ENCODE data around the gene CDC6. TPM values are rescaled to one million over a fixed set of nuclear protein-coding genes. Genes with fewer than 3 reads are reported as not detected.
A peak's percentile ranks its signal among the peaks of the same experiment; 100 is the strongest.

Gene CDC6
- total and polyA plus RNA-seq, 8 donors = 0.71 to 3.3 (median 1.3) TPM

DNA sequence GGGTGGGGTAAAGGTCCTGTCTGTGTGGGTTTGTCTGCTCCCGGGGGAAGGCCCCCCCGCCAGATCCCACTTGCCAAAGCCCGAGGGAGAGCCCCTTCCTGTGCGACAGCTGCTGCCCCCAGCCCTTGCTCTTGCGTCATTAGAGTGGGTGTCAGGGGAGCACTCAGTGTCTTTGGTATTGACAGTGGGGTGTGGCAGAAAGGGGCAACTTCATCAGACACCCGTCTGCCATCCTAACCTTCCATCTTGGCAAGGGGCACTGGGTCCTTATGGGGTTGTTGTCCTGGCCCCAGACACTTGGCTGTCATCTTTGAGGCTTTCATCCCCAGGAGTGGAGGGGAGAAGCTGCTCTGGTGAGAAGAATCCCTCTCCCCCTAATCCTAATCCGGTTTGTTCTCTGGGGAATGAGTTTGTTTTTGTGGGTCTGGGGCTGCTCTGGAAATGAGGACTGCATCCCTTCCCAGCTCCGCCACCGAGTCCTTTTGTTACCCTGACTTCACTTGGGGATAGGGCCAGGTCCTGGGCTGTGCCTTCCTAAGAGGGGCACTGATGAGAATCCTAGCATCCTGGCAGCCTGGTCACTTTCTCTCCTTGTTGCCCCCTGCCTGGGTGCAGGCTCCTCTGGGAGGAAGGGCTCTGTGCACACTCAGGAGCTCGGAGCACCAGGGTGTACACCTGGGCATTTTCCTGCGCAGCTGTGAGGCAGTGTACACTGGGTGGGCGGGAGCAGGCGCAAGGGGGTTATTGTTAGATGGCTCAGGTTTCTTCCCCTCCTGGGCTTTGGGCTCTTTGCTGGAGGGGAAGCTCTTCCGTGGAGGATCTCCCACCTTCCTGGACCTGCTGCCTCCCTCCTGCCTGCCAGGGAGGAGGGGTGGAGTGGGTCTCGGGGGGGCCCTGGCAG, 55.8 kb downstream of the CDC6 start:
- peaks cover 18 to 57% (median 19%) of the 10 kb centered on the region in 3 donors for H3K4me1 ChIP-seq
- DNase-seq = peak in 2 of 6 donors; percentile 36 to 67
- H3K27me3 ChIP-seq = no peaks in the 10 kb centered on the region
- no peak for FAIRE-seq
- ATAC-seq = no peak
- H3K27ac ChIP-seq = peak overlapping the region in 1 of 4 donors; percentile 80
- WGBS, 2 donors = 47 to 49% methylated on average over 15 of the region's 15 CpGs
- H3K36me3 ChIP-seq = no peaks in the 10 kb centered on the region
- TF ChIP-seq CTCF (IDR thresholded peaks at IDR 0.05) = no peak
- intact Hi-C loops (cut with DNase I) = no loop called here
- peak overlapping the region in 3 of 4 donors; percentile 7 to 80 (median 73) for H3K4me3 ChIP-seq
- H3K9me3 ChIP-seq = no peaks in the 10 kb centered on the region

DNA sequence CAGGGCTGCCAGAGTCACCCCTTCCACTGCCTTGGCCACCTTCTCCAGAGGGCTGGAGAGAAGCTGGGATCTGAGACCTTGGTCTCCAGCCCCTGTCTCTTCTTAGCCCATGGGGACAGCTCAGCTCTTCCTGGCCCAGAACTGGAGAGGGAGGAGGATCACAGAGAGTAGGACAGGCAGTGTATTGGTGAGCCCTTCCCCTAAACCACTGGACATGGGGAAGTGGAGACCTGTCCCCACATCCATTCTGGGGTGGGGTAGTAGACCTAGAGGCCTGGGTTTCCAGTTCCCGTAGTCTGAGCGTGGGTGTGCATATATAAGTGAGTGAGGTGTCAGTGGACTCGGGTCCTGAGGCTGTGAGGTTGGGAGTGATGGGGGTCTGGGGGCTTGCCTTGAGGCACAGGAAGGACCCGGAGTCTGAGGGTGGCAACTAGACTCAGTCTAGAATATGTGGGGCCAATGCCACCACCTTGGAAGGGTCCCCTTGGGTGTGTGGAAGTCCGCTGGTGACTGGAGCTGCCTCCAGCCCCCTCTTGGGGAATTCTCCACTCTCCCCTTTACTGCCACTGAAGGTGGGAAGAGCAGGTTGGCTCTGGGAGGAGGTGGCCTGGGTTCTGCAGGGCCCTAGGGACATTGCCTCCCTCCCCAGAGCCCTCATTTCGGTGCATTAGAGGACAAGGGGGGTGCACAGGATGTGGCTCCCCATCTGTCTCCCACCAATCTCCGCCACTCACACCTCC, 56.9 kb downstream of the CDC6 start:
- no peak for TF ChIP-seq CTCF (IDR thresholded peaks at IDR 0.05)
- Histone ChIP-seq H3K27me3 (no peaks in the 10 kb centered on the region), H3K4me1 (peaks cover 22 to 61% (median 26%) of the 10 kb centered on the region in 3 donors), H3K9me3 (no peaks in the 10 kb centered on the region), H3K4me3 (peak overlapping the region; percentile 20 to 73 (median 38)), H3K36me3 (no peaks in the 10 kb centered on the region), H3K27ac (peak overlapping the region; percentile 12 to 82 (median 68))
- ATAC-seq = no peak
- intact Hi-C loops (cut with DNase I) = loop anchor here in 1 of 3 donors (5.0 kb wide), 1 partner anchor 32 kb away; no protein-coding TSS in a partner anchor
- DNase-seq = no peak
- WGBS, 2 donors = 62 to 64% methylated on average over 7 of the region's 7 CpGs
- FAIRE-seq = no peak

DNA sequence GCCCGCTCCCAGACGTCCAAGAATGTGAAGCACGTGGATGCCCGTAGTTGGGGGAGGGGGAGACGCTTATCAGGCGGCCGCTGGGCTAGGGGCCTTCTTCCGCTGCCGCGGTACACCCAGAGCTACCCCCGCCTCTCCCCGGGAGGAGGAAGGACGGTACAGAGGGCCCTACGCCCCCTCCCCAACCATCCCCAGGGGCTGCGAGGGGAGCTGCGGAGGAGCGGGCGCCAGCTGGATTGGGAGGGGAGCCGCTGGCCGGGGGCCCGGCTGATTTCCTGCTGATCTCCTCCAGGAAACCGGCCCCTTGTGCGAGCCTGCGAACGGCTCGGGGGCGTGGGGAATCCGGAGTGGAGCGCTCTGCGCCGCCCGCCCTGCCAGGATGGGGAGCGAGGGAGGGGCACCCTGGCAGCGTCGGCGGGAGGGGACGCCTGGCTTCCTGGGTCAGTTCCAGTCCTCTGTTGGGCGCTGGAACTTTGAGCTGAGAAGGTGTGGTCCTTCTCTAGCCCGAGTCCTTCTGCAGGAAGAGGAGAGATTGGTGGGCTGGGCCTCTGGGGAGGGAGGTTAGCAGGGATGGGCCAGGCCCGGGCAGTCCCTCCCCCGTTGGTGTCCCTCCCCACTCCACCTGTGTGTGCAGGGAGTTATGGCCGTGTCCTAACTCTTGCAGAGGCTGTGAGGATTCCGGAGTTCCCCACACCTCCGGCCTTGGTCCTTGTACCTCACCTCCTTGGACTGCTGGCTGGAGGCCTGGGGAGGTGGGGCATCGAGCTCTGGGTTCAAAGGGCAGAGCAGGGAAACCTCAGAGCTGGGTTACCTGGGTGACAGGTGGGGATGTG, 57.7 kb downstream of the CDC6 start:
- H3K4me1 ChIP-seq = peaks cover 22 to 61% (median 26%) of the 10 kb centered on the region in 3 donors
- intact Hi-C loops (cut with DNase I) = loop anchor here in 1 of 3 donors (5.0 kb wide), 1 partner anchor 33 kb away; no protein-coding TSS in a partner anchor
- no peaks in the 10 kb centered on the region for H3K9me3 ChIP-seq
- FAIRE-seq (no peak), ATAC-seq (peak; percentile 42 to 68 (median 56)), DNase-seq (peak; percentile 78 to 91 (median 84))
- no peaks in the 10 kb centered on the region for H3K36me3 ChIP-seq
- H3K27me3 ChIP-seq = no peaks in the 10 kb centered on the region
- peak overlapping the region; percentile 20 to 73 (median 38) for H3K4me3 ChIP-seq
- no peak for TF ChIP-seq CTCF (IDR thresholded peaks at IDR 0.05)
- WGBS, 2 donors = 0 to 1% methylated on average over 41 to 45 of the region's 45 CpGs
- H3K27ac ChIP-seq = peak overlapping the region; percentile 12 to 82 (median 68)

DNA sequence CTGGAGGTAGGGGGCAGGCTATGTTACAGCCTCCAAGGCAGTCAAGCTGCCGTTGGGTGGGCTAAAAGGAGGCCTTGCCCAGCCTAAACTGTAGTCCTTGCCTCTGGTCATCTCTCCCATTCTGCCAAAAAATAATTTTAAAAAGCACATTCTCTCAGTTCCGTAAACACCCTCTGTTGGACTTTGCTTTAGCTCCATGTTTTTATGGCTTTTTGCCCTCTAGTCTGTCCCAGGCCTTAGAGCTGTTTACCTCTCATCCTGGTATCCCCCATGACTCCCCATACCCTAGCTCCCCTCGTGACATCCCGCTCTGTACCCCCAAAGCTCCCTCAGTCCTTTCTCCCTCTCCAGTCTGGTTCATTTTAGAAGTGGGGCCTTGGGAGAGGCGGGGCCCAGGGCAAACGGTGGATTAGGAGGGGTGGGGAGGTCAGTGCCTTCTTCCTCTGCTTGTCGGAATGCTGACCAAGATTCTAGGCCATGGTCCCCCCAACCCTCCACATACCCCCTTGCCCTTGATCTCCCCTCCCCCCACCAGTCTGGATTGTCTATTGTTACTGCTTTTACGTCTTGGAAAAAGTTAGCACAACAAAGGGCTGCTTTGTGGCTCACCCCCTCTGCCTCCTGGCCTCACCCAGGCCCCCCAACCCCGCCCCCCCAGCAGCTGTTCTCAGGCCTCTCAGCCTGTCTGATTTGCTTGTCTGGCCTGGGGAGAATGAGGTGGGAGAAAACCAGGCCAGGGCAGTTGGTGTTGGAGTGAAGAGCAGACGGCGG, 58.5 kb downstream of the CDC6 start:
- intact Hi-C loops (cut with DNase I) = loop anchor here in 1 of 3 donors (5.0 kb wide), 1 partner anchor 34 kb away; no protein-coding TSS in a partner anchor
- Histone ChIP-seq H3K27ac (peak overlapping the region in 3 of 4 donors; percentile 58 to 82 (median 78)), H3K4me1 (peaks cover 22 to 56% (median 22%) of the 10 kb centered on the region in 3 donors), H3K4me3 (peak overlapping the region in 2 of 4 donors; percentile 41 to 73), H3K27me3 (no peaks in the 10 kb centered on the region), H3K36me3 (no peaks in the 10 kb centered on the region), H3K9me3 (no peaks in the 10 kb centered on the region)
- DNase-seq = peak in 1 of 6 donors; percentile 24
- FAIRE-seq = no peak
- 39 to 42% methylated on average over 11 of the region's 11 CpGs for WGBS, 2 donors
- TF ChIP-seq CTCF (IDR thresholded peaks at IDR 0.05) = no peak
- ATAC-seq = no peak
